GM12891 (cell line): ENCODE measurements around the gene FAHD2B.
"Not testable (repeated sequence)": the region's sequence is repeated elsewhere in the genome, so short reads cannot be mapped to it uniquely, and the experiment has no call there.

Source experiments
- POLR2A ChIP-seq: IDR thresholded peaks from 2 replicates; pipeline ENCODE4 v1.6.1; 2011; ENCODE audit warnings: low read depth, low read length, control low read depth
- POLR2AphosphoS5 ChIP-seq: IDR thresholded peaks from 2 replicates; pipeline ENCODE4 v1.6.1; 2011; ENCODE audit warnings: low read depth, low read length, control low read depth
- POU2F2 ChIP-seq: IDR thresholded peaks from 2 replicates; pipeline ENCODE4 v1.6.1; 2011; ENCODE audit warnings: low read depth, mild to moderate bottlenecking, control low read depth, low read length, moderate library complexity
- SPI1 ChIP-seq: IDR thresholded peaks from 2 replicates; pipeline ENCODE4 v1.6.1; 2011; ENCODE audit warnings: low read depth, low read length, control low read depth
- TAF1 ChIP-seq: IDR thresholded peaks from 2 replicates; pipeline ENCODE4 v1.6.1; 2011; ENCODE audit warnings: low read depth, low read length, control low read depth

- not testable (repeated sequence) for TF ChIP-seq POLR2A, POLR2AphosphoS5, SPI1, TAF1, POU2F2
These were observed 1.7 kb downstream of the FAHD2B start for GRCh38 chr2:97092946-97093345.
